KMS-11 (cell line): ENCODE data around the gene PLA2G4A.

ENCODE experiments used
- H2AFZ ChIP-seq: fragments of 200-600 bp; sonication (generic); 2 replicates; pipeline ENCODE4 v1.6.1; 2016; ENCODE audit warnings: antibody characterized with exemption, mixed run types, low read depth
- H3K27ac ChIP-seq: fragments of 200-600 bp; sonication (generic); 2 replicates; pipeline ENCODE4 v1.6.1; 2016; ENCODE audit warnings: mild to moderate bottlenecking, mixed run types
- H3K27me3 ChIP-seq: fragments of 200-600 bp; sonication (generic); 2 replicates; pipeline ENCODE4 v1.6.1; 2017; ENCODE audit warnings: mild to moderate bottlenecking, low read depth, mixed run types, moderate library complexity; ENCODE audit not compliant: insufficient read depth
- H3K36me3 ChIP-seq: fragments of 200-600 bp; sonication (generic); 2 replicates; pipeline ENCODE4 v1.6.1; 2017; ENCODE audit warnings: mild to moderate bottlenecking, mixed run types; ENCODE audit not compliant: insufficient read depth
- H3K4me1 ChIP-seq: fragments of 200-600 bp; sonication (generic); 2 replicates; pipeline ENCODE4 v1.6.1; 2016; ENCODE audit warnings: mild to moderate bottlenecking, low read depth, mixed run types; ENCODE audit not compliant: poor library complexity, severe bottlenecking
- H3K4me2 ChIP-seq: fragments of 200-600 bp; sonication (generic); 2 replicates; pipeline ENCODE4 v1.7.0; 2016; ENCODE audit warnings: mild to moderate bottlenecking, mixed run types
- H3K4me3 ChIP-seq: fragments of 200-600 bp; sonication (generic); IDR thresholded peaks from 2 replicates; pipeline ENCODE4 v1.6.1; 2017; ENCODE audit warnings: low read depth, low read length, mixed read lengths; ENCODE audit not compliant: insufficient read depth
- H3K79me2 ChIP-seq: fragments of 200-600 bp; sonication (generic); 2 replicates; pipeline ENCODE4 v1.6.1; 2016; ENCODE audit warnings: low read depth, mixed run types; ENCODE audit not compliant: insufficient read depth
- H3K9ac ChIP-seq: fragments of 200-600 bp; sonication (generic); 2 replicates; pipeline ENCODE4 v1.6.1; 2016; ENCODE audit warnings: mild to moderate bottlenecking, mixed run types
- H4K20me1 ChIP-seq: fragments of 200-600 bp; sonication (generic); 2 replicates; pipeline ENCODE4 v1.6.1; 2016; ENCODE audit warnings: mild to moderate bottlenecking, mixed run types; ENCODE audit not compliant: insufficient read depth
- TF ChIP-seq, protein P1 (sequence below): fragments of 200-600 bp; sonication (generic); conservative IDR thresholded peaks from 2 replicates; pipeline ENCODE4 v1.6.1; 2017; ENCODE audit warnings: low read depth, mild to moderate bottlenecking, antibody characterized with exemption, low read length, moderate library complexity, mixed read lengths

Gene PLA2G4A

DNA sequence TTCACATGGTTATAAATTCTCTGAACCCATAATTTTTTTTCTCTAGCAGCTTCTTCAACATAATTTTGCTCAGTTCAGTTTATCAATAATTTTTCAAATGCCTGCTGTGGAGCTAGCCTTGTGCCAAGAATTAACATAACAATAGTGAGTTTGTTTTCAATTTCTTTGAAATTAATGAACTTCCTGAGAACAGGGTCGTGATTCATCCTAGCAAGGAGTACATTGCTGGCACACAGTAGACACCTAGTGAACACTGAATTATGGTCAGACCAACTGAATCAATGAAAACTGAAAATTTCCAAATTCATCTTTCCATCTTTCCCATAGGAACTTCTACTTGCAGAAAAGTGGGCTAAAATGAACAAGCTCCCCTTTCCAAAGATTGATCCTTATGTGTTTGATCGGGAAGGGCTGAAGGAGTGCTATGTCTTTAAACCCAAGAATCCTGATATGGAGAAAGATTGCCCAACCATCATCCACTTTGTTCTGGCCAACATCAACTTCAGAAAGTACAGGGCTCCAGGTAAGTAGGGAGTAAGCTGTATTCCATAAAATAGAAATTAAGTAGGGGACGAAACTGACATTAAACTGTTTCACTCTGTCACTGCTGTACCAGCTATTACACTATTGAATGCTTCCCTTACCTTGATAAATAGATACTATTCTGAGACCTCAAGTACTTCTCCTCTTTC lies 148.7 kb downstream of the PLA2G4A start:
- H3K4me3 ChIP-seq, result no peak overlapping the region
- no peaks in the 10 kb centered on the region for H3K36me3 ChIP-seq
- TF ChIP-seq, protein P1, sequence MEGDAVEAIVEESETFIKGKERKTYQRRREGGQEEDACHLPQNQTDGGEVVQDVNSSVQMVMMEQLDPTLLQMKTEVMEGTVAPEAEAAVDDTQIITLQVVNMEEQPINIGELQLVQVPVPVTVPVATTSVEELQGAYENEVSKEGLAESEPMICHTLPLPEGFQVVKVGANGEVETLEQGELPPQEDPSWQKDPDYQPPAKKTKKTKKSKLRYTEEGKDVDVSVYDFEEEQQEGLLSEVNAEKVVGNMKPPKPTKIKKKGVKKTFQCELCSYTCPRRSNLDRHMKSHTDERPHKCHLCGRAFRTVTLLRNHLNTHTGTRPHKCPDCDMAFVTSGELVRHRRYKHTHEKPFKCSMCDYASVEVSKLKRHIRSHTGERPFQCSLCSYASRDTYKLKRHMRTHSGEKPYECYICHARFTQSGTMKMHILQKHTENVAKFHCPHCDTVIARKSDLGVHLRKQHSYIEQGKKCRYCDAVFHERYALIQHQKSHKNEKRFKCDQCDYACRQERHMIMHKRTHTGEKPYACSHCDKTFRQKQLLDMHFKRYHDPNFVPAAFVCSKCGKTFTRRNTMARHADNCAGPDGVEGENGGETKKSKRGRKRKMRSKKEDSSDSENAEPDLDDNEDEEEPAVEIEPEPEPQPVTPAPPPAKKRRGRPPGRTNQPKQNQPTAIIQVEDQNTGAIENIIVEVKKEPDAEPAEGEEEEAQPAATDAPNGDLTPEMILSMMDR, result no peak
- H2AFZ ChIP-seq, result no peak overlapping the region
- H3K27me3 ChIP-seq, result no peaks in the 10 kb centered on the region
- H3K79me2 ChIP-seq, result no peaks in the 10 kb centered on the region
- no peak overlapping the region for H3K9ac ChIP-seq
- H3K27ac ChIP-seq, result no peak overlapping the region
- no peaks in the 10 kb centered on the region for H4K20me1 ChIP-seq
- no peaks in the 10 kb centered on the region for H3K4me1 ChIP-seq
- no peak overlapping the region for H3K4me2 ChIP-seq

DNA sequence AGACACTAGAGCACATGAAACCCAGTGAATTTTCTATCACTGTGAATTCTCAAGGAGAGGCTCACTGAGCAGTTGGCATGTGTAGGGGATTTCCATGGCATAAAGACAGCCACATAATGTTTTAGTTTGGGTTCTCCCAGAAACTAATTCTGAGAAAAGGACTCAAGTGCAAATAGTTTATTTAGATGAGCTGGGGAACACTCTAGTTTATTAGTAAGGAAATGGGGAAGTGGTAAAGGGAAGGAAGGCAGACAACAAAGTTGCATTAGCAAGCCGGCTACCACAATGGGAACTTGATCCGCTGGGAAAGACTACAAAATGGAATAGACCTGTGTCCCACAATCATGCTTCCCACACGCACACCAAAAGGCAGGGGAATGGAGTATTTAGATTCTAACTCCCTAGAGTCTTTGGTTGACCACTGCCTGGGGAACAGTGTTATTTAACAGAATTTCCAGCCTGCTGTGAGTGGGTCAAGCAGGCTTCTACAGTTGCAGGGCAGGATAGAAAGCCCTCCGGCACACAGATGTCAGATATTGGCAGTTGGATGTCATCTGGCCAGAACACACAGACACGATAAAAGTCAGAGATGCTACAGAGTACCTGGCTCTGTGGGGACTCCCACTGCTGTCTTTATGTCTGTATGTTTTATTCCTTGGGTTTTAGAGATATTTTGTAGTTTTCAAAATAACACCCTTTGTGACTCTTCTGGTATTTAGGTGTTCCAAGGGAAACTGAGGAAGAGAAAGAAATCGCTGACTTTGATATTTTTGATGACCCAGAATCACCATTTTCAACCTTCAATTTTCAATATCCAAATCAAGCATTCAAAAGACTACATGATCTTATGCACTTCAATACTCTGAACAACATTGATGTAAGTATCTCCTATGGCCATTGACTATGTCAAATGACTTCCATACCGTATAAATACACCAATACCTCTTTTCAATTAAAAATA lies 150.1 kb downstream of the PLA2G4A start:
- no peak overlapping the region for H3K9ac ChIP-seq
- H3K27ac ChIP-seq, result no peak overlapping the region
- no peaks in the 10 kb centered on the region for H3K79me2 ChIP-seq
- TF ChIP-seq, protein P1, result no peak
- no peak overlapping the region for H2AFZ ChIP-seq
- H3K4me2 ChIP-seq, result no peak overlapping the region
- no peaks in the 10 kb centered on the region for H3K4me1 ChIP-seq
- no peaks in the 10 kb centered on the region for H3K27me3 ChIP-seq
- H3K4me3 ChIP-seq, result no peak overlapping the region
- no peaks in the 10 kb centered on the region for H4K20me1 ChIP-seq
- H3K36me3 ChIP-seq, result no peaks in the 10 kb centered on the region

DNA sequence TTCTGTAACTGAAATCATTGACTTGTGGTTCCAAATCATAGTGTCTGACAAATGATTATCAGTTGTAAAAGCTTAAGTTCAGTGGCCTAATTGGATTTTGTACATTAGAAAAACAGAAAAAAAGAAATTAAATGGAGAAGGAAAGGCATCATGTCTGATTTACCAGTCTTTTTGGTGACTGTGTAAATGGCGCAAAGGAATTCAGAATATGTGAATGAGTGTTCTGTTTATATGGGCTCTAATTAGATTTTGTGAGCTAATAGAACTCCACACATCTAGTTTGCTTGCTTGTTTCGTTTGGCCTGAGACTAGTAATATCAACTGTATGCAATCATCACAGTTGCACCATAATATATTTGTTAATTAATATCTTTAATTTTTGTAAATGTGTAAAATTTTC lies 151.7 kb downstream of the PLA2G4A start:
- Histone ChIP-seq H3K27me3 (no peaks in the 10 kb centered on the region), H3K27ac (no peak overlapping the region)
- TF ChIP-seq, protein P1, result no peak

DNA sequence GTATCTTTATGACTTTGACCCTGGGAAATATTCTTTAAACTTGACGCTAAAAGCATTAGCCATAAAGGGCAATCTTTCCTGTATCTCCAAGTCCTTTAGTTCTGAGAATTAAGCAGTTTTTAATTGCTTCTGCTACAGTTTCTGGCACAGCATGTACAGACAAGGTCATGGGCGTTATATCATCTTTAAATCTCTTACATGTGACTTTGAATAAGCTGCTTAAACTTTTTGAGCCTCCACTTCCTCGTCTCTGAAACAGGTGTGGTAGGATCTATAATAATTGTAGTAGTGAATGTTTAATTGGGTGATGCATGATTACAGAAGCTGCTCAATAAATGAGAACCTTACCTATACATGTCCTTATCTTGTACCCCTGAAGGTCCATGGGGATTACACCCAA lies 153.4 kb downstream of the PLA2G4A start:
- no peak overlapping the region for H3K9ac ChIP-seq
- H4K20me1 ChIP-seq, result no peaks in the 10 kb centered on the region
- H3K36me3 ChIP-seq, result no peaks in the 10 kb centered on the region
- H3K27ac ChIP-seq, result no peak overlapping the region
- TF ChIP-seq, protein P1, result no peak
- H3K4me2 ChIP-seq, result no peak overlapping the region
- no peak overlapping the region for H3K4me3 ChIP-seq
- H3K4me1 ChIP-seq, result peaks cover 4% of the 10 kb centered on the region
- no peak overlapping the region for H2AFZ ChIP-seq
- no peaks in the 10 kb centered on the region for H3K79me2 ChIP-seq
- no peaks in the 10 kb centered on the region for H3K27me3 ChIP-seq

More for the DNA sequence above, 151.7 kb downstream of the PLA2G4A start:
- Histone ChIP-seq H3K4me3 (no peak overlapping the region), H3K9ac (no peak overlapping the region), H4K20me1 (no peaks in the 10 kb centered on the region), H2AFZ (no peak overlapping the region), H3K4me2 (no peak overlapping the region), H3K36me3 (no peaks in the 10 kb centered on the region), H3K79me2 (no peaks in the 10 kb centered on the region), H3K4me1 (no peaks in the 10 kb centered on the region)
